Fibroblast of skin of right biceps (primary cell): ENCODE data around the gene LTBP2.
A peak's percentile ranks its signal among the peaks of the same experiment; 100 is the strongest.

Experiments used
- DNase-seq: peaks from one replicate; pipeline ENCODE4 v3.0.0-alpha.2; 2013

Gene LTBP2

DNA sequence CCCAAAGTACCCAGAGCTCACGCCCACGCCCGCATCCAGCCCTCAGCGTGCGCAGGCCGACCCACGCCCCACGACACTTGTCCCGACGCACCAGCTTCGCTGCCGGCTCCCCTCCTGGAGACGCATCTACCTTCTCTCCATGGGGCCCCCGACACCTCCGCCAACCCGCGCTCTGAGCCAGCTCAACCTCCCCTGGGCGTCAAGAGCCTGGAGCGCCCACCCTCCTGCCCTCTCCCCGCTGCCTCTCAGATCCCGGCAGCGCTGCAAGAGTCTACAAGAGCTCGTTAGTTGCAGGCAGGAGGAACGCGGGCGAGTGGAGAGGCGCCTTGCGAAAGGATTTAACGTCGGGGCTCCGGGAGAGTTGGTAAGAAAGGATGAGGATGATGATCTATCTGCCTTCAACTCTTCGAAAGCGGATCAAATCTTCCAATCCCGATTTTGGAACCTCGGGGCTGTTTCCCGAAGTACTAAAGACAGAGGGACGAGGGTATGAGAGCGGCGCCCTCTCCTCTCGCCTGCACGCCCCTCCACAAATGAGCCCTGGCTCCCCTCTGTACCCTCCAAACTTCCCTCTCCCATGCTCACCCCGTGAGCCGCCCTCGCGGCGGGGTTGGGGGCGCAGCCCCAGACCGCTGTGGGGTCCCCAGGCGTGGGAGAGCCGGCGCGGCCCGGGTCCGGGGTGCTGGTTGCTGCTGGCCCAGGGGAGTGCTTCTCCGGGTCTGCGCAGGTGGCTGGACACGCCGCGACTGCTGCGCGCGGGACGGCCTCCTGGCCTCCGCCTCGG lies 979 bp downstream of the LTBP2 start:
- DNase-seq: peak; percentile 53

GRCh38 chr14:74610199-74610865 lies 1.7 kb downstream of the LTBP2 start:
- DNase-seq: no peak

GRCh38 chr14:74609721-74610120 lies 2.3 kb downstream of the LTBP2 start:
- no peak for DNase-seq

GRCh38 chr14:74608959-74609611 lies 3.0 kb downstream of the LTBP2 start:
- peak; percentile 83 for DNase-seq

DNA sequence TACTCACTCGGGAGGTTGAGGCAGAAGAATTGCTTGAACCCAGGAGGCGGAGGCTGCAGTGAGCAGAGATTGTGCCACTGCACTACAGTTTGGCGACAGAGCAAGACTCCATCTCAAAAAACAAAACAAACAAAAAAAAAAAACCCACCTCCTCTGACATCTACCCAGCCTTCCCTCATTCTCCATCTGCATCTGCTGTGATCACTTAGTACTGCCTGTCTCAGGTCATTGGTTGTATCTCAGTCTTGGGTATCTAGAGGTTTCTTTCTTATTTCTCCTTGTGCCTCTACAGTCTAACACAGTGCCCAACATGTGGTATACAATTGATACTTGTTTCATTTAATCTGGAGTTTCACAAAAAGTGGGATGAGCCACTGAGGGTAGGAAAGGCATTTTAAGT lies 5.3 kb downstream of the LTBP2 start:
- DNase-seq: no peak

DNA sequence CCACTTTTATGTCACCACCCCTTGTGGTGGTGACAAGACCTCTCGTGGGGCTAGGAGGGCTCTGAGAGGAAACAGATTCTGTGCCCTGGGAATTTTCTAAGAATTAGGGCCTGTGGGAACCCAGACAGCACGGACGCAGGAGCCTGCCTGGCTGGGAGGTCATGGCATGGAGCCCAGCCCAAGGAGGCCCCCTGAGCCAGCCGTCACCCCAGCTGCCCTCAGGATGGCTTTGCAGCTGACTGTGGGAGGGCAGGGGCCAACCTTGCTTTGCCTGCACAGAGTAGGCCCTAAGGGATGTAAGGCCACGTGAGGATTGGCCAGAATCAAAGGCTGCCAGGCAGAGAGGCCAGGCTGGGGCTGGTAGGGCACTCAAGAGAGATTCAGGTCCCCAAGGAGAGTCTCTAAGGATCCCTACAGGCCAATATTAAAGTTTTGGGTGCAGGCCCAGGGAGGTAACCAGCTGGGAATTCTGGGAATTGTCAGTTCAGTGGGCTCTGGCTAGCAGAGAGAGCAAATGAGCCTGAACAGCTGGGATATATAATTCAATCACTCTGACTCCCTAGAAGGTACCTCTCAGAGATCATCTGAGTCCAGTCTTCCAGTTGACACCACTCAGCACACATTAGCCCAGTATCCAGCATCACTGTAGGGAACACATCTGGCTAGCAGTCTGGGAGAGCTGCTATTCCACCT lies 6.4 kb downstream of the LTBP2 start:
- DNase-seq: no peak

- no peak for DNase-seq
Measured at GRCh38 chr14:74604911-74605310, 7.1 kb downstream of the LTBP2 start.

- no peak for DNase-seq
Measured at GRCh38 chr14:74604157-74604556, 7.9 kb downstream of the LTBP2 start.

GRCh38 chr14:74601982-74602381 lies 10.1 kb downstream of the LTBP2 start:
- no peak for DNase-seq

DNA sequence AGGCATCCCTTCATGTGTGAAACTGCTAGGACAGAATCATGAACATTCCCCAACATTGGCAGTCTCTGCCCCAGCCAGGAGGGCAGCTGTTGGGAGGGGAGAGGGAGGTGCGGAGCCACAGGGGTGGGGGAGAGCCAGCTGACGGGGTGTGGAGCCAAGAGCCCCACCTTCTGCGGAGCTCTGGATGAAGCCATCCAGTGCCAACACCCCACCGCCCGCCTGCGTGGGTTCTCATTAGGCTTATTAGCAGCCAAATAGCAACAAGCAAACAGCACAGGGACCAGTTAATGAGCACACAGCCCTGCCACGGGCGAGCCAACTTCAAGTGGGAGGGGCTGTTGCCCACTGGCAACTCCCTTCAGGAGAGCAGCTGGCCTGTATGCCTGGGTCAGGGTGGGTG lies 12.1 kb downstream of the LTBP2 start:
- DNase-seq: no peak

- DNase-seq: no peak
Measured at GRCh38 chr14:74599321-74599761, 12.7 kb downstream of the LTBP2 start.

- peak; percentile 71 for DNase-seq
Measured at GRCh38 chr14:74596741-74597450, 15.1 kb downstream of the LTBP2 start.

DNA sequence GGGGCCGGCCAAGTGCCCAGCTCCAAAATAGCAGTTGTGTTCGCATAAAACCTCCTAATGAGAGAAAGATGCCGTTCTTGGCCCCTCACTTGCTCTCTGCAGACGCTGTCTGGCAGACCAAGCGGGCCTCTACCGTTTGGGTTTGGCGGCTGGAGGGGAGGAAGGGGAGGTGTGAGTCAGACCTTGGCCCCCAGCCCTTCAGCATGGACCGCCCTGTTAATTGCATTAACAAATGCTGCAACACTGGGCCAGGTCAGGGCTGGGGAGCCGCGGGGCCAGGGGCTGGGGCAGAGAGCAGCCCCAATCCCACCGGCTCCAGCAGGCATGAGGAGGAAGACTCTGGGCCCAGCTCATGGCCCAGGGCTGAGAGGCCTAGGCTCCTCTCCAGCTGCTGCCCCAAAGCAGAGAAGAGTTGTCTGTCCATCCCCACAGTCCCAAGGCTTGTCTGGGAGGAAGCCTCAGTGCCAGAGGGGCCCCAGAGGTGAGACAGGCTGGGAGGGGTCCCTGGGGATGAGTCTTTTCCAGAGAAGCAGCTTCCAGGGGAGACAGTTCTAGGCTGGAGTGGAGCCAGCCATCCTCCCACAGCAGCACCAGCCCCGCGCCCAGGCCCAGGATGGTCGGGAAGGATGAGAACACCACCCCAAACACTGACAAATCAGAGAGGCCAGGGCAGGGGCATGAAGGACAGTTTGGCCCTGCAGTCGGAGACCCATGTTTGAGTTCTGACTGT lies 16.9 kb downstream of the LTBP2 start:
- peak; percentile 81 for DNase-seq

- no peak for DNase-seq
Measured at GRCh38 chr14:74594606-74595005, 17.4 kb downstream of the LTBP2 start.

DNA sequence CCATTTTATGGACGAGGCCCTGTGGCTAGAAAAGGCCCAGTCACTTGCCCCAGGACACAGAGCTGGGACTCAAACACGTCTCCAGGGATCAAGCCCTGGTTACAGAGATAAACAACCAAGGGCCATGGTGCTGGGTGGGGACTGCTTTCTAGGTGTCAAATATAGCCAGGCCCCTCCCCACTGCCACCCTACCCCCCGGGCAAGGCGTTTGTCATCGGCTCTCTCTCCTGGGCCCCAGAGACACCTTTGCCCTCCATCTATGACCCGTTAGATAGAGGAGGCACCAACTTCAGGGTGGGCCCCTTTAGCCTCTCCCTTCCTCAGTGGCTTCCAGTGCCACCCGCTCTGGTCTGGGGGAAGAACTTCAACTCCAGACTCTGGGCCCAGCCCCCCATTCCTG lies 18.0 kb downstream of the LTBP2 start:
- no peak for DNase-seq

GRCh38 chr14:74593241-74593953 lies 18.6 kb downstream of the LTBP2 start:
- no peak for DNase-seq

DNA sequence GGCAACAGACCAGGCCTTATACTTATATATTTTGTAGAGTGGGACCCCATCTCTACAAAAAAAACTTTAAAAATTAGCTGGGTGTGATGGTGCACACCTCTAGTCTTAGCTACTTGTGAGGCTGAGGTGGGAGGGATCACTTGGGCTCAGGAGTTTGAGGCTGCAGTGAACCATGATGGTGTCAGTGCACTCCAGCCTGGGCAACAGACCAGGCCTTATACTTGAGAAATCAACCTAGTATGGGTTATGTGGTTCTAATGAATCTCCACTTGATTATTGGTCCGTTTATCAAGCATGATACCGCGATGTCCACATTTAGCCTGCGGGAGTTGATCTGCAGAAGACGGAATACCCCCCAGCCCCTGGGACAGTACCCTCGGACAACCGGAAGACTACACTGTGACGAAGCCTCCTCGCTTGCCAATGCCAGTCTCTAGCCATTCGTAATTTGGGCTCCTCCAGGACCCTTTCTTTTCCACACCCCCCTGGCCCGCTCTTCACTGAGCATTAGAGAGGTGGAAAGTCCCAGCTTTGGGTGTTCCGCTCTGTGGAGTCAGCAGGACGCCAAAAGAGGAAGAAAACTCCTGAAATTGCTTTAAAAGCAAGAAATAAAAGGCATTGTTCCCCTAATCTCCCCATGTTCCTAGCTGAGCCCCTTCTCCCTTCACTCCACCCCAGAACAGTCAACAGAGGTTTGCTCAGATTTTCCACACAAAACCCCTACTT lies 19.4 kb downstream of the LTBP2 start:
- no peak for DNase-seq

- DNase-seq: no peak
Measured at GRCh38 chr14:74591899-74592298, 20.1 kb downstream of the LTBP2 start.

DNA sequence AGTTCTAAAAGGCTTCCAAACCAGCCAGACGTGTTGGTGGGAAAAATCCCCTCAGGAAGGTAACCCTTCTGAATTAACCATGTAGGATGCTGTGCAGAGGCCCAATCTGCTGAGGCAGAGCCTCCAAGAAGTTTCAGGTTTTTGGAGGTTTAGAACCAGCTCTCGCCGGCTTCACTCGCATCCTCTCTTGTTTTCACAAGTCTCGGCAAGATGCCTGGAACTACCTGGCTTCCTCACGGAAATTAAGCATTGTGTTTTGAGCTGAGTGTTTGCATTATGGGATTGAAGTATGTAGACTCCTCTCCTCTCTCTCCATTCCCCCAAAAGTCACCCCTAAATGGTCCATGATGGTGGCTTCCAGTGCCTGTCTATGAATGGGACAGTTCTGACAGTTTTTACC lies 20.6 kb downstream of the LTBP2 start:
- no peak for DNase-seq

DNA sequence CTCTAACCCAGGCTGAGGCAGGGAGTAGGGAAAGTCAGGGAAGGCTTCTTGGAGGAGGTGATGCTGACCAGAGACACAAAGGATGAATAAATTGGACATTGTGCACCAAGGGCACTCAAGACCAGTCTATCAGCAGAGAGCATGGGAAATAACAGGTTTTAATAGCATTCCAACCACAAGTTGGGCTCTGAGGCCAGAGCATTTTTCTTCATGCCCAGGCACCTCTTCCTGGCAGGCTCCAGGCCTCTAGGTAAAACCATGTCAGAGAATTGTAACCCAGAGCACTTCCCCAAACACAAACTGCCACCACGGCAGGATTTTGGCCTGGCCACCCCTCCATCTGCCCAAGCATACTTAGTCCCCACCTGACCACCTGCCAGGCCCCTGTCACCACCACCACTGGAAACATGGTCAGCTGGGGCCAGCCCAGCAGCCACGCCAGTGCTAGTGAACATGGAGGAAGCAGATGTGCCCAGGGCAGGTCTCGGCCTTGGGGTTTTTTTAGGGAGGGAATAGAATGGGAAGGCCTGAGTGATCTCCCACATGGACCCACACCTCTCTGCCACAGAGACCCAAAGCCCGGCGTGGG lies 22.7 kb downstream of the LTBP2 start:
- no peak for DNase-seq
